Erythroblast (primary cell): ENCODE measurements around the gene PLCH1.

Source experiments
- GATA1 ChIP-seq: IDR thresholded peaks from 2 replicates; pipeline ENCODE4 v1.6.1; 2011; ENCODE audit warnings: low read depth, mild to moderate bottlenecking, control low read depth, low read length, moderate library complexity
- POLR2A ChIP-seq: IDR thresholded peaks from 2 replicates; pipeline ENCODE4 v1.6.1; 2011; ENCODE audit warnings: mild to moderate bottlenecking, low read length

GRCh38 chr3:155743606-155744005 is 1.3 kb downstream of the PLCH1 start:
- no peak for TF ChIP-seq POLR2A
- no peak for TF ChIP-seq GATA1
